Measurements from ENCODE around the gene ZNF609.

ZNF609 gene

GRCh38 chr15:64503197-64503596 lies 42.8 kb downstream of the ZNF609 start:
- DNase-seq (ENCODE audit: insufficient read length, low spot score) (no peak), FAIRE-seq (peak; percentile 35)
- TF ChIP-seq CTCF (IDR thresholded peaks at IDR 0.05; ENCODE audit: insufficient read depth, missing control alignments), result no peak

- DNase-seq (ENCODE audit: insufficient read length, low spot score) (no peak), FAIRE-seq (no peak)
- TF ChIP-seq CTCF (IDR thresholded peaks at IDR 0.05; ENCODE audit: insufficient read depth, missing control alignments), result no peak
Observed at GRCh38 chr15:64503640-64504039, 43.3 kb downstream of the ZNF609 start.

- DNase-seq (ENCODE audit: insufficient read length, low spot score) (no peak), FAIRE-seq (no peak)
- no peak for TF ChIP-seq CTCF (IDR thresholded peaks at IDR 0.05; ENCODE audit: insufficient read depth, missing control alignments)
Observed at GRCh38 chr15:64507293-64507802, 47.0 kb downstream of the ZNF609 start.

GRCh38 chr15:64507845-64508244 lies 47.5 kb downstream of the ZNF609 start:
- no peak for TF ChIP-seq CTCF (IDR thresholded peaks at IDR 0.05; ENCODE audit: insufficient read depth, missing control alignments)
- FAIRE-seq (no peak), DNase-seq (ENCODE audit: insufficient read length, low spot score) (no peak)

- FAIRE-seq, result no peak
- DNase-seq (ENCODE audit: insufficient read length, low spot score), result no peak
- TF ChIP-seq CTCF (IDR thresholded peaks at IDR 0.05; ENCODE audit: insufficient read depth, missing control alignments), result no peak
Observed at GRCh38 chr15:64513823-64514222, 53.4 kb downstream of the ZNF609 start.

GRCh38 chr15:64515196-64515595 lies 54.8 kb downstream of the ZNF609 start:
- FAIRE-seq, result no peak
- TF ChIP-seq CTCF (IDR thresholded peaks at IDR 0.05; ENCODE audit: insufficient read depth, missing control alignments), result no peak
- no peak for DNase-seq (ENCODE audit: insufficient read length, low spot score)

- FAIRE-seq, result no peak
- TF ChIP-seq CTCF (IDR thresholded peaks at IDR 0.05; ENCODE audit: insufficient read depth, missing control alignments), result no peak
- DNase-seq (ENCODE audit: insufficient read length, low spot score), result no peak
Observed at GRCh38 chr15:64515825-64516224, 55.4 kb downstream of the ZNF609 start.
